Activated CD4-positive, CD25-positive, alpha-beta regulatory T cell (primary cell): ENCODE results near the gene COQ2.
"Not testable (repeated sequence)": the region's sequence is repeated elsewhere in the genome, so short reads cannot be mapped to it uniquely, and the experiment has no call there.

Experiments
- DNase-seq, 4 experiments: peaks; one replicate each; lab custom pipeline; 2025; lab: John Stamatoyannopoulos, UW

COQ2 gene

GRCh38 chr4:83284193-83285054 lies at the start of gene COQ2:
TSS of gene COQ2 (minus strand) at chr4:83284798. CDS start at chr4:83284764, 34 bp downstream.
- DNase-seq, result peak; percentile 85 to 89 (median 86)

- no peak for DNase-seq
These were observed 47.4 kb upstream of the COQ2 start for GRCh38 chr4:83331956-83332355.

GRCh38 chr4:83329521-83330110 lies 45.0 kb upstream of the COQ2 start:
- no peak for DNase-seq

GRCh38 chr4:83328521-83329187 lies 44.1 kb upstream of the COQ2 start:
- no peak for DNase-seq

GRCh38 chr4:83326546-83326945 lies 41.9 kb upstream of the COQ2 start:
- DNase-seq, result no peak

GRCh38 chr4:83325306-83325705 lies 40.7 kb upstream of the COQ2 start:
- not testable (repeated sequence) for DNase-seq

GRCh38 chr4:83323136-83323535 lies 38.5 kb upstream of the COQ2 start:
- no peak for DNase-seq

GRCh38 chr4:83320548-83320947 lies 36.0 kb upstream of the COQ2 start:
- DNase-seq, result no peak

GRCh38 chr4:83318666-83319065 lies 34.1 kb upstream of the COQ2 start:
- no peak for DNase-seq

GRCh38 chr4:83317671-83318070 lies 33.1 kb upstream of the COQ2 start:
- no peak for DNase-seq

GRCh38 chr4:83316459-83317165 lies 32.0 kb upstream of the COQ2 start:
- DNase-seq, result no peak

- no peak for DNase-seq
These were observed 30.8 kb upstream of the COQ2 start for GRCh38 chr4:83315341-83315870.

GRCh38 chr4:83308672-83309071 lies 24.1 kb upstream of the COQ2 start:
- DNase-seq, result no peak

- no peak for DNase-seq
These were observed 23.3 kb upstream of the COQ2 start for GRCh38 chr4:83307920-83308319.

- no peak for DNase-seq
These were observed 20.6 kb upstream of the COQ2 start for GRCh38 chr4:83305187-83305586.

- no peak for DNase-seq
These were observed 13.1 kb upstream of the COQ2 start for GRCh38 chr4:83297548-83298260.

- no peak for DNase-seq
These were observed 8.9 kb upstream of the COQ2 start for GRCh38 chr4:83293305-83294046.

GRCh38 chr4:83290059-83290774 lies 5.6 kb upstream of the COQ2 start:
- not testable (repeated sequence) for DNase-seq

- DNase-seq, result not testable (repeated sequence)
These were observed 3.8 kb upstream of the COQ2 start for GRCh38 chr4:83288381-83288780.

GRCh38 chr4:83285055-83285407 lies 433 bp upstream of the COQ2 start:
- no peak for DNase-seq
